SK-N-SH (cell line): ENCODE data around the gene ALPI. TPM values are rescaled to one million over a fixed set of nuclear protein-coding genes. Genes with fewer than 3 reads are reported as not detected.

Experiments used
- CTCF ChIA-PET: fragments of 300-600, 350-600 bp; formaldehyde crosslinking; extraction: SDS; loops from one replicate; lab custom pipeline; 2021; lab: Yijun Ruan, JAX
- POLR2A ChIA-PET: fragments of 350-600 bp; sonication (Branson Sonifier 250); formaldehyde crosslinking; extraction: SDS; loops from one replicate; lab custom pipeline; 2020; ENCODE audit warnings: antibody characterized with exemption, inconsistent platforms; lab: Yijun Ruan, JAX
- DNase-seq: peaks from one replicate; pipeline ENCODE4 v3.0.0; 2012
- H2AFZ ChIP-seq: fragments of 200-600 bp; sonication (generic); 2 replicates; pipeline ENCODE4 v1.8.1; 2016; ENCODE audit warnings: antibody characterized with exemption, mild to moderate bottlenecking, low read depth
- H3F3A ChIP-seq: fragments of 200-600 bp; sonication (generic); replicated peaks from 2 replicates; pipeline ENCODE3; 2016; ENCODE audit warnings: antibody characterized with exemption, mild to moderate bottlenecking; ENCODE audit not compliant: insufficient read depth
- H3K27ac ChIP-seq, 2 experiments: fragments of 200-500 bp in 1 of 2; fragments of 200-600 bp in 1 of 2; sonication (Bioruptor generic) in 1 of 2; sonication (generic), shearing (Covaris generic) in 1 of 2; 2 replicates each; pipeline versions ENCODE4 v1.5.1 to v1.6.1; 2014 to 2016; ENCODE audit warnings: low read depth in 2 of 2, inconsistent platforms in 1 of 2, low read length in 1 of 2, mild to moderate bottlenecking in 1 of 2, mixed read lengths in 1 of 2
- H3K27me3 ChIP-seq: fragments of 200-600 bp; sonication (generic), shearing (Covaris generic); 2 replicates; pipeline ENCODE4 v1.6.1; 2016; ENCODE audit warnings: mixed run types; ENCODE audit not compliant: insufficient read depth
- H3K36me3 ChIP-seq, 2 experiments: fragments of 200-500 bp in 1 of 2; fragments of 200-600 bp in 1 of 2; sonication (Bioruptor generic) in 1 of 2; sonication (generic) in 1 of 2; replicated peaks in 1 of 2; 2 replicates each; pipeline versions ENCODE3 to v1.5.1; 2014 to 2016; ENCODE audit warnings: low read length in 1 of 2, mild to moderate bottlenecking in 1 of 2; ENCODE audit not compliant: insufficient read depth in 2 of 2, control insufficient read depth in 1 of 2
- H3K4me1 ChIP-seq, 2 experiments: fragments of 200-500 bp in 1 of 2; fragments of 200-600 bp in 1 of 2; sonication (Bioruptor generic) in 1 of 2; sonication (generic), shearing (Covaris generic) in 1 of 2; 2 replicates each; pipeline versions ENCODE4 v1.5.1 to v1.6.1; 2014 to 2016; ENCODE audit warnings: low read depth in 1 of 2, low read length in 1 of 2, mixed run types in 1 of 2; ENCODE audit not compliant: insufficient read depth in 2 of 2, control insufficient read depth in 1 of 2
- H3K4me2 ChIP-seq: fragments of 200-600 bp; sonication (generic), shearing (Covaris generic); 2 replicates; pipeline ENCODE4 v1.6.1; 2017; ENCODE audit warnings: mixed run types
- H3K4me3 ChIP-seq, 2 experiments: fragments of 200-500 bp in 1 of 2; fragments of 200-600 bp in 1 of 2; sonication (Bioruptor generic) in 1 of 2; sonication (generic), shearing (Covaris generic) in 1 of 2; 2 replicates each; pipeline versions ENCODE4 v1.5.1 to v1.8.1; 2014 to 2016; ENCODE audit warnings: low read depth in 2 of 2, inconsistent platforms in 1 of 2, low read length in 1 of 2, mild to moderate bottlenecking in 1 of 2, mixed read lengths in 1 of 2, moderate library complexity in 1 of 2
- H3K79me2 ChIP-seq: fragments of 200-600 bp; sonication (generic); 2 replicates; pipeline ENCODE4 v1.8.1; 2017; ENCODE audit warnings: mild to moderate bottlenecking; ENCODE audit not compliant: insufficient read depth
- H3K9ac ChIP-seq: fragments of 200-600 bp; sonication (generic); 2 replicates; pipeline ENCODE4 v1.6.1; 2017; ENCODE audit warnings: mixed run types
- H3K9me2 ChIP-seq: fragments of 200-600 bp; sonication (generic); 2 replicates; pipeline ENCODE4 v1.6.1; 2017; ENCODE audit warnings: mixed run types
- H3K9me3 ChIP-seq: fragments of 200-600 bp; sonication (generic); 2 replicates; pipeline ENCODE4 v1.6.1; 2017; ENCODE audit warnings: mixed run types, mild to moderate bottlenecking, moderate library complexity
- H4K20me1 ChIP-seq: fragments of 200-600 bp; sonication (generic); 2 replicates; pipeline ENCODE4 v1.6.1; 2017; ENCODE audit warnings: mild to moderate bottlenecking, mixed run types; ENCODE audit not compliant: insufficient read depth
- CHD2 ChIP-seq: fragments of 150-350 bp; IDR thresholded peaks from 2 replicates; pipeline ENCODE4 v1.6.1; 2018; ENCODE audit warnings: low read length; ENCODE audit not compliant: partially characterized antibody
- CTCF ChIP-seq: fragments of 200-600 bp; sonication (generic); IDR thresholded peaks from 2 replicates; pipeline ENCODE4 v1.6.1; 2017; ENCODE audit warnings: antibody characterized with exemption, mild to moderate bottlenecking, moderate library complexity
- EP300 ChIP-seq, 2 experiments: IDR thresholded peaks; 2 replicates each; pipeline versions ENCODE4 v1.4.0 to v1.6.1; 2012; ENCODE audit warnings: borderline replicate concordance in 1 of 2, low read depth in 1 of 2, low read length in 1 of 2
- EZH2phosphoT487 ChIP-seq: fragments of 200-600 bp; sonication (generic); IDR thresholded peaks from 2 replicates; pipeline ENCODE4 v1.6.1; 2017; ENCODE audit warnings: low read depth, mixed run types, mild to moderate bottlenecking, antibody characterized with exemption, moderate library complexity, borderline replicate concordance
- FOSL2 ChIP-seq: IDR thresholded peaks from 2 replicates; pipeline ENCODE4 v1.4.0; 2012; ENCODE audit warnings: low read depth, mild to moderate bottlenecking, moderate library complexity, borderline replicate concordance
- GABPA ChIP-seq: IDR thresholded peaks from 2 replicates; pipeline ENCODE4 v1.4.0; 2012; ENCODE audit warnings: low read depth, mild to moderate bottlenecking
- IRF3 ChIP-seq: fragments of 150-350 bp; IDR thresholded peaks from 2 replicates; pipeline ENCODE4 v1.6.1; 2016; ENCODE audit warnings: mild to moderate bottlenecking, low read depth, low read length
- JUND ChIP-seq: IDR thresholded peaks from 2 replicates; pipeline ENCODE4 v1.4.0; 2012
- MEF2A ChIP-seq: IDR thresholded peaks from 2 replicates; pipeline ENCODE4 v1.4.0; 2012; ENCODE audit warnings: low read depth, borderline replicate concordance
- NFIC ChIP-seq: IDR thresholded peaks from 2 replicates; pipeline ENCODE4 v1.4.0; 2012; ENCODE audit warnings: borderline replicate concordance
- NRF1 ChIP-seq: IDR thresholded peaks from 2 replicates; pipeline ENCODE4 v1.6.1; 2012; ENCODE audit warnings: low read depth, mild to moderate bottlenecking, low read length
- PBX3 ChIP-seq: IDR thresholded peaks from 2 replicates; pipeline ENCODE4; 2012
- POLR2AphosphoS5 ChIP-seq: IDR thresholded peaks from 2 replicates; pipeline ENCODE4 v1.6.1; 2012; ENCODE audit warnings: low read depth, low read length
- RAD21 ChIP-seq: IDR thresholded peaks from 2 replicates; pipeline ENCODE4 v1.6.1; 2012; ENCODE audit warnings: mild to moderate bottlenecking, low read length
- RCOR1 ChIP-seq: fragments of 150-350 bp; IDR thresholded peaks from 2 replicates; pipeline ENCODE4 v1.6.1; 2017; ENCODE audit warnings: antibody characterized with exemption, low read length
- SIN3A ChIP-seq: IDR thresholded peaks from 2 replicates; pipeline ENCODE4 v1.6.1; 2012; ENCODE audit warnings: low read depth, mild to moderate bottlenecking, low read length, moderate library complexity, borderline replicate concordance
- USF1 ChIP-seq: IDR thresholded peaks from 2 replicates; pipeline ENCODE4 v1.4.0; 2012; ENCODE audit warnings: low read depth, borderline replicate concordance
- ZBTB33 ChIP-seq: IDR thresholded peaks from 2 replicates; pipeline ENCODE4 v1.4.0; 2012; ENCODE audit warnings: low read depth, borderline replicate concordance
- WGBS: methylation state at CpG from one replicate; pipeline ENCODE4 v1.1.6; 2017; ENCODE audit warnings: low lambda C conversion rate; 5-methylcytosine and 5-hydroxymethylcytosine counted together
- polyA plus RNA-seq, 3 experiments: library from polyadenylated mRNA; depleted of rRNA; stranded (reverse); fragments of >200 nt; gene quantifications; 2 replicates each; pipeline ENCODE4 v1.2.3, GENCODE V29; 2012

Gene ALPI
- polyA plus RNA-seq, 1 of the 3 experiments (the other 2 are of a cell fraction): not detected

GRCh38 chr2:232491139-232491780, 35.3 kb downstream of the ALPI start:
- ChIA-PET CTCF (interaction anchor here (1.4 kb wide), 1 partner anchor 52 kb away, joined by 3 read pairs; no protein-coding TSS in a partner anchor), POLR2A (no interaction called here)
- Histone ChIP-seq H3K36me3 (no peaks in the 10 kb centered on the region), H2AFZ (no peak overlapping the region), H4K20me1 (no peaks in the 10 kb centered on the region), H3K9me2 (no peaks in the 10 kb centered on the region), H3K27me3 (peaks cover 11% of the 10 kb centered on the region; the same call in 1 of the 2 replicates), H3K79me2 (no peaks in the 10 kb centered on the region), H3K27ac (no peak overlapping the region), H3F3A (no peaks in the 10 kb centered on the region)
- WGBS: 79% methylated on average over 12 of the region's 12 CpGs
- no peak for DNase-seq
- TF ChIP-seq MEF2A: no peak
- TF ChIP-seq SIN3A: no peak
- no peak for TF ChIP-seq RAD21
- TF ChIP-seq NRF1: no peak
- TF ChIP-seq JUND: no peak
- TF ChIP-seq CHD2: no peak
- TF ChIP-seq USF1: no peak
- no peak for TF ChIP-seq EZH2phosphoT487
- TF ChIP-seq POLR2AphosphoS5: no peak
- no peak for TF ChIP-seq EP300 (IDR thresholded peaks at IDR 0.05; ENCODE audit: borderline replicate concordance in 1 of 2, low read depth in 1 of 2, low read length in 1 of 2)
- TF ChIP-seq CTCF: no peak
- no peak for TF ChIP-seq GABPA
- no peak for TF ChIP-seq FOSL2
- TF ChIP-seq RCOR1: no peak
- no peak for TF ChIP-seq NFIC
- TF ChIP-seq, all 33 proteins: peak for 0
- Histone ChIP-seq H3K4me2 (no peak overlapping the region), H3K9me3 (no peaks in the 10 kb centered on the region), H3K9ac (no peak overlapping the region), H3K4me3 (no peak overlapping the region), H3K4me1 (peaks cover 0 to 4% of the 10 kb centered on the region in 2 experiments; a peak in 1 of 4 replicates)

GRCh38 chr2:232492236-232492848, 36.4 kb downstream of the ALPI start:
- POLR2A ChIA-PET: no interaction called here
- WGBS: 55% methylated on average over 8 of the region's 8 CpGs
- Histone ChIP-seq H3K9me3 (no peaks in the 10 kb centered on the region), H3K4me1 (peaks cover 0 to 15% of the 10 kb centered on the region in 2 experiments; a peak in 1 of 4 replicates), H3K4me3 (no peak overlapping the region), H3K4me2 (no peak overlapping the region), H3F3A (no peaks in the 10 kb centered on the region), H3K36me3 (no peaks in the 10 kb centered on the region), H3K27me3 (0 out of 2 replicates have a peak, but pooled peaks cover 1% of the 10 kb centered on the region), H4K20me1 (no peaks in the 10 kb centered on the region), H3K27ac (no peak overlapping the region), H2AFZ (no peak overlapping the region), H3K9me2 (no peaks in the 10 kb centered on the region), H3K9ac (no peak overlapping the region), H3K79me2 (no peaks in the 10 kb centered on the region)
- DNase-seq: no peak
- CTCF ChIA-PET: interaction anchor here (2.9 kb wide), 1 partner anchor 29 kb away, joined by 17 read pairs; no protein-coding TSS in a partner anchor
- TF ChIP-seq GABPA: no peak
- TF ChIP-seq IRF3: no peak
- TF ChIP-seq PBX3: no peak
- TF ChIP-seq FOSL2: no peak
- TF ChIP-seq ZBTB33: no peak
